ENCODE results near the gene KIF9.

DNA sequence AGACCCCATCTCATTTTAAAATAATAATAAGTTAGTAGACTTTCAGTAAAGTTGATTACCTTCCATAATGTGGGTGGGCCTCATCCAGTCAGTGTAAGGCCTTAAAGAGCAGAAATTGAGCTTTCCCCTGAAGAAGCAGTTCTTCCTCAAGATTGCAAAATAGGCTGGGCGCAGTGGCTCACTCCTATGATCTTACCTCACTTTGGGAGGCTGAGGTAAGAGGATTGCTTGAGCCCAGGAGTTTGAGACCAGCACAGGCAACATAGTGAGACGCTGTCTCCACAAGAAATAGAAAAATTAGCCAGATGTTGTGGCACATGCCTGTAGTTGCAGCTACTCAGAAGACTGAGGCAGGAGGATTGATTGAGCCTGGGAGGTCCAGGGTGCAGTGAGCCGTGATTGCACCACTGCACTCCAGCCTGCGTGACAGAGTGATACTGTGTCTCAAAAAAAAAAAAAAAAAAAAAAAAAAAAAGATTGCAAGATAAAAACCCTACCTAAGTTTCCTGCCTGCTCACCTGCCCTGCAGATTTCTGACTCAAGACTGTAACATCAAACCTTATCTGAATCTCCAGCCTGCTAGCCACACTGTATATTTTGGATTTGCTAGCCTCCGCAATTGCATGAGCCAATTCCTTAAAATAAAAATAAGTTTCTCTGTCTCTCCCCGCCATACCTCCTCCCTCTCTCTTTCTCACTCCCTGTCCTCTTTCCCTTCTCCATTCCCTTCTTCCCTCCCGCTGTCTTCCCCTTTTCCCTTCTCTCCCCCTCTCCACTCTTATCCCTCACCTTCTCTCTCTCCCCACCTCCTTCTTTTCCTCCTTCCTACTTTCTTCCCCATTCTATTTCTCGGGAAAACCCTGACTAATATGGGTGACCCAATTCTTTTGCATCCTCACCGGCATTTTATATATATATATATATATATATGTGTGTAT is 17.1 kb upstream of the KIF9 start:
- TF ChIP-seq, protein P1, sequence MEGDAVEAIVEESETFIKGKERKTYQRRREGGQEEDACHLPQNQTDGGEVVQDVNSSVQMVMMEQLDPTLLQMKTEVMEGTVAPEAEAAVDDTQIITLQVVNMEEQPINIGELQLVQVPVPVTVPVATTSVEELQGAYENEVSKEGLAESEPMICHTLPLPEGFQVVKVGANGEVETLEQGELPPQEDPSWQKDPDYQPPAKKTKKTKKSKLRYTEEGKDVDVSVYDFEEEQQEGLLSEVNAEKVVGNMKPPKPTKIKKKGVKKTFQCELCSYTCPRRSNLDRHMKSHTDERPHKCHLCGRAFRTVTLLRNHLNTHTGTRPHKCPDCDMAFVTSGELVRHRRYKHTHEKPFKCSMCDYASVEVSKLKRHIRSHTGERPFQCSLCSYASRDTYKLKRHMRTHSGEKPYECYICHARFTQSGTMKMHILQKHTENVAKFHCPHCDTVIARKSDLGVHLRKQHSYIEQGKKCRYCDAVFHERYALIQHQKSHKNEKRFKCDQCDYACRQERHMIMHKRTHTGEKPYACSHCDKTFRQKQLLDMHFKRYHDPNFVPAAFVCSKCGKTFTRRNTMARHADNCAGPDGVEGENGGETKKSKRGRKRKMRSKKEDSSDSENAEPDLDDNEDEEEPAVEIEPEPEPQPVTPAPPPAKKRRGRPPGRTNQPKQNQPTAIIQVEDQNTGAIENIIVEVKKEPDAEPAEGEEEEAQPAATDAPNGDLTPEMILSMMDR (IDR thresholded peaks at IDR 0.05; ENCODE audit: insufficient read depth, low read depth, low read length) = no peak
- TF ChIP-seq EZH2 (IDR thresholded peaks at IDR 0.05; ENCODE audit: insufficient read depth, low read length) = no peak

Measured in astrocyte (in vitro differentiated cells and primary cell).